ENCODE measurements around the gene ANKS1A. TPM values are rescaled to one million over a fixed set of nuclear protein-coding genes. Genes with fewer than 3 reads are reported as not detected.

Gene ANKS1A
- total and polyA plus RNA-seq, 2 experiments from 2014 or later = 12.1 to 31.9 TPM

DNA sequence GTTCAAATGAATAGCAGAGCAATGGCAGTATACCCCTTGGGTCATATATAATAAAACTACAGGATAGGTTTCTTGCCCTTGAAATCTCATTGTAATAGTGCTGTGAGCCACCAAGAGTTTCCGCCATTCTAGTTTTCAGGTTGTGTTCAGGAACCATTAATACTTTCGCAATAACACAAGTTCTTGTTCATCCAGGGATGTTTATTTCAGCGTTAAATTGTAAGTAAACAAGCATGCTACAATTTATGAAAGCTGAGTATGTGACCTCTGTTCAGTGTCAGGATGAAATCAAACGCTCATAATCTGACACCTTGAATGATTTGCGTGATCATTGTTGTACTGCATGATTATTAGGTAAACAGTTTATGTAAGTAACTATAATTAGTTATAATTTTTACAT, 22.8 kb downstream of the ANKS1A start:
- Histone ChIP-seq H3K4me3 (no peak overlapping the region), H2AFZ (no peak overlapping the region), H3K4me2 (no peak overlapping the region), H3K27ac (ENCODE audit: low read depth) (no peak overlapping the region), H3K9me2 (ENCODE audit: insufficient read depth) (no peaks in the 10 kb centered on the region), H3K4me1 (ENCODE audit: insufficient read depth) (no peaks in the 10 kb centered on the region), H4K20me1 (replicated peaks; ENCODE audit: insufficient read depth) (peaks cover 39% of the 10 kb centered on the region), H3K27me3 (ENCODE audit: insufficient read depth) (no peaks in the 10 kb centered on the region), H3F3A (replicated peaks; ENCODE audit: low read depth) (no peaks in the 10 kb centered on the region), H3K36me3 (ENCODE audit: insufficient read depth) (no peaks in the 10 kb centered on the region), H3K79me2 (replicated peaks; ENCODE audit: insufficient read depth) (peaks cover 90% of the 10 kb centered on the region)
- Mint-ChIP-seq H3K4me1 (peaks cover 13% of the 10 kb centered on the region), H3K9me3 (no peaks in the 10 kb centered on the region), H3K27ac (no peak overlapping the region), H3K36me3 (ENCODE audit: low read depth) (no peaks in the 10 kb centered on the region), H3K27me3 (ENCODE audit: insufficient read depth, low read depth, poor library complexity) (peaks cover under 1% of the 10 kb centered on the region), H3K4me3 (no peak overlapping the region)
- no peak for DNase-seq (ENCODE audit: low spot score)
- ATAC-seq = no peak
- no peak for TF ChIP-seq CREB1 (CRISPR knock-in tag; IDR thresholded peaks at IDR 0.05; ENCODE audit: low read depth)
- no peak for TF ChIP-seq ZNF114 (CRISPR knock-in tag; IDR thresholded peaks at IDR 0.05)
- TF ChIP-seq EZH2 (IDR thresholded peaks at IDR 0.05; ENCODE audit: low read depth, unreplicated experiment) = no peak
- TF ChIP-seq POLR2AphosphoS5 (IDR thresholded peaks at IDR 0.05; ENCODE audit: low read depth) = no peak

- Histone ChIP-seq H3K27ac (ENCODE audit: low read depth) (no peak overlapping the region), H3K9me2 (ENCODE audit: insufficient read depth) (no peaks in the 10 kb centered on the region), H3K4me1 (ENCODE audit: insufficient read depth) (no peaks in the 10 kb centered on the region), H3K27me3 (ENCODE audit: insufficient read depth) (no peaks in the 10 kb centered on the region), H3K4me3 (no peak overlapping the region), H4K20me1 (replicated peaks; ENCODE audit: insufficient read depth) (peaks cover 28% of the 10 kb centered on the region), H2AFZ (no peak overlapping the region), H3K4me2 (no peak overlapping the region), H3K79me2 (replicated peaks; ENCODE audit: insufficient read depth) (peaks cover 80% of the 10 kb centered on the region), H3F3A (replicated peaks; ENCODE audit: low read depth) (no peaks in the 10 kb centered on the region), H3K36me3 (ENCODE audit: insufficient read depth) (no peaks in the 10 kb centered on the region)
- DNase-seq (ENCODE audit: low spot score) (no peak), ATAC-seq (no peak)
- no peak overlapping the region for H3K4me3 Mint-ChIP-seq
- peaks cover 2% of the 10 kb centered on the region for H3K27me3 Mint-ChIP-seq (ENCODE audit: insufficient read depth, low read depth, poor library complexity)
- H3K36me3 Mint-ChIP-seq (ENCODE audit: low read depth) = no peaks in the 10 kb centered on the region
- no peaks in the 10 kb centered on the region for H3K9me3 Mint-ChIP-seq
- H3K27ac Mint-ChIP-seq = no peak overlapping the region
- peaks cover 13% of the 10 kb centered on the region for H3K4me1 Mint-ChIP-seq
- TF ChIP-seq NANOG (IDR thresholded peaks at IDR 0.05; ENCODE audit: borderline replicate concordance) = no peak
- no peak for TF ChIP-seq STAT1 (IDR thresholded peaks at IDR 0.05; ENCODE audit: unreplicated experiment)
- no peak for TF ChIP-seq JUNB (IDR thresholded peaks at IDR 0.05; ENCODE audit: unreplicated experiment)
- no peak for TF ChIP-seq POLR2AphosphoS5 (IDR thresholded peaks at IDR 0.05; ENCODE audit: low read depth)
- TF ChIP-seq, protein P1, sequence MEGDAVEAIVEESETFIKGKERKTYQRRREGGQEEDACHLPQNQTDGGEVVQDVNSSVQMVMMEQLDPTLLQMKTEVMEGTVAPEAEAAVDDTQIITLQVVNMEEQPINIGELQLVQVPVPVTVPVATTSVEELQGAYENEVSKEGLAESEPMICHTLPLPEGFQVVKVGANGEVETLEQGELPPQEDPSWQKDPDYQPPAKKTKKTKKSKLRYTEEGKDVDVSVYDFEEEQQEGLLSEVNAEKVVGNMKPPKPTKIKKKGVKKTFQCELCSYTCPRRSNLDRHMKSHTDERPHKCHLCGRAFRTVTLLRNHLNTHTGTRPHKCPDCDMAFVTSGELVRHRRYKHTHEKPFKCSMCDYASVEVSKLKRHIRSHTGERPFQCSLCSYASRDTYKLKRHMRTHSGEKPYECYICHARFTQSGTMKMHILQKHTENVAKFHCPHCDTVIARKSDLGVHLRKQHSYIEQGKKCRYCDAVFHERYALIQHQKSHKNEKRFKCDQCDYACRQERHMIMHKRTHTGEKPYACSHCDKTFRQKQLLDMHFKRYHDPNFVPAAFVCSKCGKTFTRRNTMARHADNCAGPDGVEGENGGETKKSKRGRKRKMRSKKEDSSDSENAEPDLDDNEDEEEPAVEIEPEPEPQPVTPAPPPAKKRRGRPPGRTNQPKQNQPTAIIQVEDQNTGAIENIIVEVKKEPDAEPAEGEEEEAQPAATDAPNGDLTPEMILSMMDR (conservative IDR thresholded peaks at IDR 0.05; ENCODE audit: low read depth in 2 of 2) = no peak
- TF ChIP-seq EZH2 (IDR thresholded peaks at IDR 0.05; ENCODE audit: low read depth, unreplicated experiment) = no peak
- no peak for TF ChIP-seq ZNF114 (CRISPR knock-in tag; IDR thresholded peaks at IDR 0.05)
- no peak for TF ChIP-seq EZH2phosphoT487 (IDR thresholded peaks at IDR 0.05; ENCODE audit: unreplicated experiment)
- no peak for TF ChIP-seq REST (IDR thresholded peaks at IDR 0.05; ENCODE audit: unreplicated experiment)
- TF ChIP-seq CREB1 (CRISPR knock-in tag; IDR thresholded peaks at IDR 0.05; ENCODE audit: low read depth) = no peak
- TF ChIP-seq, protein P2, sequence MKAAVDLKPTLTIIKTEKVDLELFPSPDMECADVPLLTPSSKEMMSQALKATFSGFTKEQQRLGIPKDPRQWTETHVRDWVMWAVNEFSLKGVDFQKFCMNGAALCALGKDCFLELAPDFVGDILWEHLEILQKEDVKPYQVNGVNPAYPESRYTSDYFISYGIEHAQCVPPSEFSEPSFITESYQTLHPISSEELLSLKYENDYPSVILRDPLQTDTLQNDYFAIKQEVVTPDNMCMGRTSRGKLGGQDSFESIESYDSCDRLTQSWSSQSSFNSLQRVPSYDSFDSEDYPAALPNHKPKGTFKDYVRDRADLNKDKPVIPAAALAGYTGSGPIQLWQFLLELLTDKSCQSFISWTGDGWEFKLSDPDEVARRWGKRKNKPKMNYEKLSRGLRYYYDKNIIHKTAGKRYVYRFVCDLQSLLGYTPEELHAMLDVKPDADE (IDR thresholded peaks at IDR 0.05) = no peak
- no peak for TF ChIP-seq ZNF331 (CRISPR knock-in tag; IDR thresholded peaks at IDR 0.05; ENCODE audit: low read depth)
Observed at GRCh38 chr6:34912715-34913464, 23.8 kb downstream of the ANKS1A start.

Measured in GM23338 (cell line).